ENCODE measurements around the gene TRIP10. TPM values are rescaled to one million over a fixed set of nuclear protein-coding genes. Genes with fewer than 3 reads are reported as not detected.

Gene TRIP10
- total RNA-seq, 2 donors from 2014 or later: 111 to 116 TPM

DNA sequence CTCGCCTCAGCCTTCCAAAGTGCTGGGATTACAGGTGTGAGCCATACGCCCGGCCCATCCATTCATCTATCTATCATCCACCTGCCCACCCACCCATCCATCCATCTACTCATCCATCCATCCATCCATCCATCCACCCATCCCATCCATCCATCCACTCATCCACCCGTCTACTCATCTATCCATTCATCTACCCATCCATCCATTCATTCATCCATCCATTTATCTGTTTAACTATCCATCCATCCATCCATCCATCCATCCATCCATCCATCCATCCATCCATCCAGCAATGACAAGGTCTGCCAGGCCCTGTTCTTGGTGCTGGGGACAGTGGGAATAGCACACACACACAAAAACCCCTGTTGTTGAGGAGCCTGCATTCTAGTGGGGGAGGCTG, 37.5 kb downstream of the TRIP10 start:
- Histone ChIP-seq H3K9ac (ENCODE audit: extremely low read depth, low read length, poor library complexity, severe bottlenecking) (no peak overlapping the region), H3K27me3 (ENCODE audit: control insufficient read depth, insufficient read depth, low read length, poor library complexity, severe bottlenecking) (no peaks in the 10 kb centered on the region), H3K36me3 (ENCODE audit: control insufficient read depth, insufficient read depth, low read length) (no peaks in the 10 kb centered on the region), H3K4me1 (ENCODE audit: control insufficient read depth, insufficient read depth, low read length) (no peaks in the 10 kb centered on the region), H3K9me3 (ENCODE audit: control insufficient read depth, low read length) (no peaks in the 10 kb centered on the region), H3K27ac (ENCODE audit: low read depth, low read length) (no peak overlapping the region), H3K4me3 (ENCODE audit: low read length) (no peak overlapping the region)
- peaks cover 4% of the 10 kb centered on the region for H3K27me3 Mint-ChIP-seq (ENCODE audit: insufficient read depth)
- no peak overlapping the region for H3K27ac Mint-ChIP-seq
- no peaks in the 10 kb centered on the region for H3K9me3 Mint-ChIP-seq
- no peaks in the 10 kb centered on the region for H3K4me1 Mint-ChIP-seq
- WGBS, 2 experiments (ENCODE audit: insufficient coverage in 1 of 2, insufficient read length in 1 of 2): 72 to 81% methylated on average over 4 of the region's 4 CpGs
- no peaks in the 10 kb centered on the region for H3K36me3 Mint-ChIP-seq (ENCODE audit: low read depth)
- TF ChIP-seq, protein P1, sequence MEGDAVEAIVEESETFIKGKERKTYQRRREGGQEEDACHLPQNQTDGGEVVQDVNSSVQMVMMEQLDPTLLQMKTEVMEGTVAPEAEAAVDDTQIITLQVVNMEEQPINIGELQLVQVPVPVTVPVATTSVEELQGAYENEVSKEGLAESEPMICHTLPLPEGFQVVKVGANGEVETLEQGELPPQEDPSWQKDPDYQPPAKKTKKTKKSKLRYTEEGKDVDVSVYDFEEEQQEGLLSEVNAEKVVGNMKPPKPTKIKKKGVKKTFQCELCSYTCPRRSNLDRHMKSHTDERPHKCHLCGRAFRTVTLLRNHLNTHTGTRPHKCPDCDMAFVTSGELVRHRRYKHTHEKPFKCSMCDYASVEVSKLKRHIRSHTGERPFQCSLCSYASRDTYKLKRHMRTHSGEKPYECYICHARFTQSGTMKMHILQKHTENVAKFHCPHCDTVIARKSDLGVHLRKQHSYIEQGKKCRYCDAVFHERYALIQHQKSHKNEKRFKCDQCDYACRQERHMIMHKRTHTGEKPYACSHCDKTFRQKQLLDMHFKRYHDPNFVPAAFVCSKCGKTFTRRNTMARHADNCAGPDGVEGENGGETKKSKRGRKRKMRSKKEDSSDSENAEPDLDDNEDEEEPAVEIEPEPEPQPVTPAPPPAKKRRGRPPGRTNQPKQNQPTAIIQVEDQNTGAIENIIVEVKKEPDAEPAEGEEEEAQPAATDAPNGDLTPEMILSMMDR (conservative IDR thresholded peaks at IDR 0.05): no peak
- DNase-seq: no peak
- no peak overlapping the region for H3K4me3 Mint-ChIP-seq

DNA sequence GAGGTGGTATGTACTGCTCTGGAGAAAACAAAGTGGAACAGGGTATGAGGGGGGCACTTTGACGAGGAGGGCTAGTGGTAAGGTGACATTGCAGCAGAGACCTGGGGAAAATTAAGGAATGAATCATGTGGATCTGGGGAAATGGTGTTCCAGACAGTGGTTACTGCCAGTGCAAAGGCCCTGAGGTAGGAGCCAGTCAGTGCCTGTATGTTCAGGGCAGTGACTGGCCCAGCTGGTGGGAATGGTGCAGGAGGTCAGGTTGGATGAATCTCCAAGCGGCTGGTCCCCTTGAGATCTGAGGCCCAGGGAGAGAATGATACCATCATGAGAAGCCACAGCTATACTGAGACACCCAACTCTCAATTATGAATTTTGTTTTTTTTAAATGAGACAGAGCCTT, 38.0 kb downstream of the TRIP10 start:
- TF ChIP-seq, protein P1 (conservative IDR thresholded peaks at IDR 0.05): no peak
- H3K4me1 ChIP-seq (ENCODE audit: control insufficient read depth, insufficient read depth, low read length): no peaks in the 10 kb centered on the region
- Mint-ChIP-seq H3K27me3 (ENCODE audit: insufficient read depth) (peaks cover 4% of the 10 kb centered on the region), H3K27ac (no peak overlapping the region), H3K4me1 (no peaks in the 10 kb centered on the region), H3K9me3 (no peaks in the 10 kb centered on the region), H3K4me3 (no peak overlapping the region), H3K36me3 (ENCODE audit: low read depth) (no peaks in the 10 kb centered on the region)
- H3K36me3 ChIP-seq (ENCODE audit: control insufficient read depth, insufficient read depth, low read length): no peaks in the 10 kb centered on the region
- H3K27ac ChIP-seq (ENCODE audit: low read depth, low read length): no peak overlapping the region
- no peaks in the 10 kb centered on the region for H3K27me3 ChIP-seq (ENCODE audit: control insufficient read depth, insufficient read depth, low read length, poor library complexity, severe bottlenecking)
- no peak for DNase-seq
- WGBS, 2 experiments (ENCODE audit: insufficient coverage in 1 of 2, insufficient read length in 1 of 2): 80 to 95% methylated on average over 2 of the region's 2 CpGs
- no peaks in the 10 kb centered on the region for H3K9me3 ChIP-seq (ENCODE audit: control insufficient read depth, low read length)
- H3K4me3 ChIP-seq (ENCODE audit: low read length): no peak overlapping the region
- H3K9ac ChIP-seq (ENCODE audit: extremely low read depth, low read length, poor library complexity, severe bottlenecking): no peak overlapping the region

DNA sequence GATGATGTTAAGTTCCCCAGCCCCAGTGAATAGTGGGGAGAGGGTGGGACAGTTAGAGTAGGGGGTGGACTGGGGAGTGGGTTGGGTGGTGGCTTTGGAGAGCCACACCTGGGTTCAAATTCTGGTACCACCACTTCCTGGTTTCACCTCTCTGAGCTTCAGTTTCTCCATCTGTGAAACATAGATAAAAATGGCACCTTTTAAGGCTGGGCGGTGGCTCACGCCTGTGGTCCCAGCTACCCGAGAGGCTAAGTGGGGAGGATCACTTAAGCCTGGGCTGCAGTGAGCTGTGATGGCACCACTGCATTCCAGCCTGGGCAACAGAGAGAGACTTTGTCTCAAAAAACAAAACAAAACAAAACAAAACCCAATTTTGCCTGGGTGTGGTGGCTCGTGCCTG, 38.9 kb downstream of the TRIP10 start:
- no peak overlapping the region for H3K4me3 ChIP-seq (ENCODE audit: low read length)
- no peaks in the 10 kb centered on the region for H3K27me3 ChIP-seq (ENCODE audit: control insufficient read depth, insufficient read depth, low read length, poor library complexity, severe bottlenecking)
- no peaks in the 10 kb centered on the region for H3K36me3 ChIP-seq (ENCODE audit: control insufficient read depth, insufficient read depth, low read length)
- Mint-ChIP-seq H3K27me3 (ENCODE audit: insufficient read depth) (peaks cover 4% of the 10 kb centered on the region), H3K9me3 (no peaks in the 10 kb centered on the region), H3K36me3 (ENCODE audit: low read depth) (no peaks in the 10 kb centered on the region), H3K4me1 (no peaks in the 10 kb centered on the region), H3K4me3 (no peak overlapping the region), H3K27ac (no peak overlapping the region)
- no peak for DNase-seq
- TF ChIP-seq, protein P1 (conservative IDR thresholded peaks at IDR 0.05): no peak
- no peaks in the 10 kb centered on the region for H3K4me1 ChIP-seq (ENCODE audit: control insufficient read depth, insufficient read depth, low read length)
- H3K9me3 ChIP-seq (ENCODE audit: control insufficient read depth, low read length): no peaks in the 10 kb centered on the region
- no peak overlapping the region for H3K9ac ChIP-seq (ENCODE audit: extremely low read depth, low read length, poor library complexity, severe bottlenecking)
- WGBS, 2 experiments (ENCODE audit: insufficient coverage in 1 of 2, insufficient read length in 1 of 2): 92% methylated on average over 4 of the region's 4 CpGs
- no peak overlapping the region for H3K27ac ChIP-seq (ENCODE audit: low read depth, low read length)

Data from endodermal cell (in vitro differentiated cells).